Caco-2 (cell line): ENCODE data around the gene NCKAP5. TPM values are rescaled to one million over a fixed set of nuclear protein-coding genes. Genes with fewer than 3 reads are reported as not detected.

Experiments
- BruUV-seq: library from RNA; stranded (reverse); fragments of 400-500 nt; replicated peaks from 2 replicates; lab custom pipeline; 2021; lab: Mats Ljungman, UMichigan
- CTCF ChIA-PET: fragments of 300-600 bp; sonication (Branson Sonifier 250); formaldehyde crosslinking; loops from one replicate; lab custom pipeline; 2022; ENCODE audit warnings: antibody characterized with exemption; lab: Charles Lee
- POLR2A ChIA-PET: fragments of 300-600 bp; sonication (Branson Sonifier 250); formaldehyde crosslinking; loops from one replicate; lab custom pipeline; 2022; ENCODE audit warnings: antibody characterized with exemption; lab: Charles Lee
- DNase-seq, 2 experiments: peaks; one replicate each; pipeline versions ENCODE4 v3.0.0 to v3.0.0-alpha.2; 2020 to 2022
- H3K27me3 ChIP-seq: replicated peaks from 2 replicates; pipeline ENCODE4 v1.6.0; 2011; ENCODE audit warnings: low read length; ENCODE audit not compliant: control insufficient read depth, insufficient read depth
- H3K36me3 ChIP-seq: 2 replicates; pipeline ENCODE4 v1.5.1; 2011; ENCODE audit warnings: low read length; ENCODE audit not compliant: control insufficient read depth, insufficient read depth
- H3K4me1 ChIP-seq: fragments of 250-450 bp; sonication (Bioruptor Pico); 2 replicates; pipeline ENCODE4 v1.5.1; 2020; ENCODE audit warnings: mild to moderate bottlenecking
- H3K4me3 ChIP-seq: 2 replicates; pipeline ENCODE4 v1.5.1; 2011; ENCODE audit warnings: low read depth, mild to moderate bottlenecking, control low read depth, low read length
- H3K9me3 ChIP-seq: fragments of 250-450 bp; sonication (Bioruptor Pico); 2 replicates; pipeline ENCODE4 v1.5.1; 2020; ENCODE audit warnings: mild to moderate bottlenecking, moderate library complexity
- H3K27ac Mint-ChIP-seq: one replicate; pipeline ENCODE4 v1.8.0; 2022; ENCODE audit warnings: mixed read lengths; ENCODE audit not compliant: unreplicated experiment
- H3K27me3 Mint-ChIP-seq: one replicate; pipeline ENCODE4 v1.8.0; 2022; ENCODE audit warnings: mixed read lengths; ENCODE audit not compliant: insufficient read depth, unreplicated experiment
- H3K36me3 Mint-ChIP-seq: one replicate; pipeline ENCODE4 v1.8.0; 2022; ENCODE audit warnings: mild to moderate bottlenecking, mixed read lengths; ENCODE audit not compliant: insufficient read depth, unreplicated experiment
- H3K4me1 Mint-ChIP-seq: one replicate; pipeline ENCODE4 v1.8.0; 2022; ENCODE audit warnings: low read depth, mixed read lengths; ENCODE audit not compliant: unreplicated experiment
- H3K4me3 Mint-ChIP-seq: one replicate; pipeline ENCODE4 v1.8.0; 2022; ENCODE audit warnings: mild to moderate bottlenecking, moderate library complexity, mixed read lengths; ENCODE audit not compliant: unreplicated experiment
- H3K9me3 Mint-ChIP-seq: one replicate; pipeline ENCODE4 v1.8.0; 2022; ENCODE audit warnings: mixed read lengths; ENCODE audit not compliant: unreplicated experiment
- intact Hi-C: fragments of 100-400 bp; cut with micrococcal nuclease; formaldehyde crosslinking; loops from one replicate; pipeline ENCODE4 v1.10.0; 2022; ENCODE audit not compliant: unreplicated experiment
- total RNA-seq: library from RNA; stranded (reverse); gene quantifications from 2 replicates; pipeline ENCODE4 v1.2.3, GENCODE V29; 2022
- TF ChIP-seq, protein P1 (sequence below), 2 experiments: fragments of 200-600 bp in 1 of 2; IDR thresholded peaks; 1 replicate in 1 of 2; 2 replicates in 1 of 2; pipeline versions ENCODE4 v1.5.1 to v1.8.0; 2011 to 2022; ENCODE audit warnings: antibody characterized with exemption in 1 of 2, control low read depth in 1 of 2, inconsistent platforms in 1 of 2, low read depth in 1 of 2, low read length in 1 of 2, mild to moderate bottlenecking in 1 of 2, moderate library complexity in 1 of 2; ENCODE audit not compliant: insufficient read depth in 1 of 2, severe bottlenecking in 1 of 2, unreplicated experiment in 1 of 2

Gene NCKAP5
- total RNA-seq, 1 experiment from 2014 or later, result 3.8 TPM

DNA sequence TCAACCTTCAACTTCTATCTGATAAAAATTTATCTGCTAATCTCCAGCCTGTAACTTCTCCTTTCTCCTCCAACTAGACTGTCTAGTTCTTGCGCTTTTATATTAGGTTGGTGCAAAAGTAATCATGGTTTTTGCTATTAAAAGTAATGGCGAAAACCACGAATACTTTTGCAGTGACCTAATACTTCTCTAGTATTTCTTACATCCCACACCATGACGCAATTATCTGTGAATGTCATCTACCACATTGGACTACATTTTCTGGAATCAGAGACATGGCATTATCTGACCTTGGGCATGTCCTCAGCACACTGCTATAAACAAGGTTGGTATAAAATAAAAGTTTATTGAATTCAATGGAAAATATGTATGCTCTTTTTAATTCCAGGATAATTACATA is 528.1 kb downstream of the NCKAP5 start:
- POLR2A ChIA-PET, result no interaction called here
- TF ChIP-seq, protein P1, sequence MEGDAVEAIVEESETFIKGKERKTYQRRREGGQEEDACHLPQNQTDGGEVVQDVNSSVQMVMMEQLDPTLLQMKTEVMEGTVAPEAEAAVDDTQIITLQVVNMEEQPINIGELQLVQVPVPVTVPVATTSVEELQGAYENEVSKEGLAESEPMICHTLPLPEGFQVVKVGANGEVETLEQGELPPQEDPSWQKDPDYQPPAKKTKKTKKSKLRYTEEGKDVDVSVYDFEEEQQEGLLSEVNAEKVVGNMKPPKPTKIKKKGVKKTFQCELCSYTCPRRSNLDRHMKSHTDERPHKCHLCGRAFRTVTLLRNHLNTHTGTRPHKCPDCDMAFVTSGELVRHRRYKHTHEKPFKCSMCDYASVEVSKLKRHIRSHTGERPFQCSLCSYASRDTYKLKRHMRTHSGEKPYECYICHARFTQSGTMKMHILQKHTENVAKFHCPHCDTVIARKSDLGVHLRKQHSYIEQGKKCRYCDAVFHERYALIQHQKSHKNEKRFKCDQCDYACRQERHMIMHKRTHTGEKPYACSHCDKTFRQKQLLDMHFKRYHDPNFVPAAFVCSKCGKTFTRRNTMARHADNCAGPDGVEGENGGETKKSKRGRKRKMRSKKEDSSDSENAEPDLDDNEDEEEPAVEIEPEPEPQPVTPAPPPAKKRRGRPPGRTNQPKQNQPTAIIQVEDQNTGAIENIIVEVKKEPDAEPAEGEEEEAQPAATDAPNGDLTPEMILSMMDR (IDR thresholded peaks at IDR 0.05; ENCODE audit: insufficient read depth in 1 of 2, low read depth in 1 of 2, low read length in 1 of 2, severe bottlenecking in 1 of 2, unreplicated experiment in 1 of 2), result no peak
- CTCF ChIA-PET, result no interaction called here

GRCh38 chr2:133039531-133039930 is 528.7 kb downstream of the NCKAP5 start:
- Histone ChIP-seq H3K4me3 (no peak overlapping the region), H3K9me3 (no peaks in the 10 kb centered on the region), H3K4me1 (no peaks in the 10 kb centered on the region), H3K27me3 (no peaks in the 10 kb centered on the region), H3K36me3 (no peaks in the 10 kb centered on the region)
- H3K27ac Mint-ChIP-seq, result no peak overlapping the region
- no peaks in the 10 kb centered on the region for H3K4me1 Mint-ChIP-seq
- H3K9me3 Mint-ChIP-seq, result peaks cover 29% of the 10 kb centered on the region
- POLR2A ChIA-PET, result no interaction called here
- H3K36me3 Mint-ChIP-seq, result no peaks in the 10 kb centered on the region
- BruUV-seq, result no TSS peak
- CTCF ChIA-PET, result no interaction called here
- DNase-seq, result peak in 1 of 2 experiments; percentile 23
- H3K4me3 Mint-ChIP-seq, result no peak overlapping the region
- TF ChIP-seq, protein P1 (IDR thresholded peaks at IDR 0.05; ENCODE audit: insufficient read depth in 1 of 2, low read depth in 1 of 2, low read length in 1 of 2, severe bottlenecking in 1 of 2, unreplicated experiment in 1 of 2), result no peak
- intact Hi-C loops, result no loop called here
- no peaks in the 10 kb centered on the region for H3K27me3 Mint-ChIP-seq

More for the DNA sequence above, 528.1 kb downstream of the NCKAP5 start:
- Mint-ChIP-seq H3K36me3 (no peaks in the 10 kb centered on the region), H3K9me3 (peaks cover 22% of the 10 kb centered on the region), H3K4me1 (no peaks in the 10 kb centered on the region), H3K4me3 (no peak overlapping the region), H3K27ac (no peak overlapping the region), H3K27me3 (no peaks in the 10 kb centered on the region)
- Histone ChIP-seq H3K27me3 (no peaks in the 10 kb centered on the region), H3K4me3 (no peak overlapping the region), H3K4me1 (no peaks in the 10 kb centered on the region), H3K36me3 (no peaks in the 10 kb centered on the region), H3K9me3 (no peaks in the 10 kb centered on the region)
- intact Hi-C loops, result no loop called here
- no TSS peak for BruUV-seq
- DNase-seq, result no peak

DNA sequence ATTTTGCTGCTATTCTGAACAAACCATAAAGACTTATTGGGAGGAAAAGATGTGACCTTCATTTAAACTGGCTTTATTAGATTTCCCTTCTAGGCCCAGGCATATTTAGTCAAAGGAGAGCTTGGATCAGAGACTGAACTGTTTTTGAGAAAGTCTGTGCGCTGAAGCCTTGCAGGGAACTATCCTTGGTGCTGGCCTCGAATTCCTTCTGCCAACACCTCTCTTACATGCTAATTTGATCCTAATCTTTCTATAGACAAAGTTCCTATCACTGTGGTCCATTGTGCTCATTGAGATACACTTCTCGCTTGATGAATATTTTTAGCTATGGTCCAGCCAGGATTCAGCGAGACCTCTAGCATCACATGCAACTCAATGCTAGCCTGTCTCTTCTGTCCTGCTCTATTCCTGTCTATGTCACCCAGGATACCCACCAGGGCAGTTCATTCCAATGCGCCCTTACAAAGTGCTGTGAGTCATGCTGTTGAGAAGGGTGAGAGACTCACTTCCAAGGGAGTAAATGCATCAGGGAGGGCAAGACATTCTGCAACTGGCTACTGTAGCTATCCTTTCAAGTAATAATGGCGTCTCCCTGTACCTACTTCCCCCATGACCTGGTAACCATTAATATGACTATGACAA is 541.6 kb downstream of the NCKAP5 start:
- Mint-ChIP-seq H3K27ac (no peak overlapping the region), H3K4me3 (no peak overlapping the region), H3K36me3 (no peaks in the 10 kb centered on the region), H3K27me3 (no peaks in the 10 kb centered on the region), H3K4me1 (no peaks in the 10 kb centered on the region), H3K9me3 (no peaks in the 10 kb centered on the region)
- no peaks in the 10 kb centered on the region for H3K4me1 ChIP-seq
- H3K9me3 ChIP-seq, result no peaks in the 10 kb centered on the region
- POLR2A ChIA-PET, result no interaction called here
- intact Hi-C loops, result no loop called here
- BruUV-seq, result no TSS peak
- TF ChIP-seq, protein P1 (IDR thresholded peaks at IDR 0.05; ENCODE audit: insufficient read depth in 1 of 2, low read depth in 1 of 2, low read length in 1 of 2, severe bottlenecking in 1 of 2, unreplicated experiment in 1 of 2), result no peak
- no peaks in the 10 kb centered on the region for H3K27me3 ChIP-seq
- peak in 1 of 2 experiments; percentile 21 for DNase-seq
- CTCF ChIA-PET, result no interaction called here
- no peaks in the 10 kb centered on the region for H3K36me3 ChIP-seq
- H3K4me3 ChIP-seq, result no peak overlapping the region
